CD4-positive, CD25-positive, alpha-beta regulatory T cell (primary cell): ENCODE measurements around the gene CCR4. TPM values are rescaled to one million over a fixed set of nuclear protein-coding genes. Genes with fewer than 3 reads are reported as not detected.
A peak's percentile ranks its signal among the peaks of the same experiment; 100 is the strongest.
"Not testable (repeated sequence)": the region's sequence is repeated elsewhere in the genome, so short reads cannot be mapped to it uniquely, and the experiment has no call there.

Experiments
- ATAC-seq, 2 donors: fragments of 150-1000 bp; cut with Tn5 transposase; one replicate each; pipeline ENCODE4 v1.10.0; 2021; ENCODE audit warnings: low read depth in 2 of 2, moderate number of reproducible peaks in 2 of 2, moderate library complexity in 1 of 2
- DNase-seq, 3 donors: peaks; one replicate each; pipeline versions ENCODE4 v3.0.0 to v3.0.0-alpha.2; 2012 to 2022; ENCODE audit warnings: mixed read lengths in 1 of 3
- H3K27ac ChIP-seq: one replicate; pipeline ENCODE4 v1.7.0; 2013; ENCODE audit warnings: mild to moderate bottlenecking, low read length; ENCODE audit not compliant: insufficient read depth, poor library complexity, severe bottlenecking
- H3K27me3 ChIP-seq: one replicate; pipeline ENCODE4 v1.7.0; 2013; ENCODE audit warnings: low read length; ENCODE audit not compliant: control insufficient read depth, insufficient read depth
- H3K36me3 ChIP-seq: one replicate; pipeline ENCODE4 v1.7.0; 2013; ENCODE audit warnings: mild to moderate bottlenecking, low read length, moderate library complexity; ENCODE audit not compliant: control insufficient read depth, insufficient read depth
- H3K4me1 ChIP-seq: 2 replicates; pipeline ENCODE4 v1.7.0; 2013; ENCODE audit warnings: mild to moderate bottlenecking, low read length; ENCODE audit not compliant: insufficient read depth, control insufficient read depth, poor library complexity, severe bottlenecking
- H3K4me3 ChIP-seq: one replicate; pipeline ENCODE4 v1.7.0; 2013; ENCODE audit warnings: low read depth, mild to moderate bottlenecking, low read length, moderate library complexity
- H3K9me3 ChIP-seq, 2 experiments: 1 replicate in 1 of 2; 2 replicates in 1 of 2; pipeline ENCODE4 v1.7.0; 2013; ENCODE audit warnings: low read length in 2 of 2, mild to moderate bottlenecking in 1 of 2, moderate library complexity in 1 of 2; ENCODE audit not compliant: control insufficient read depth in 2 of 2
- H3K27ac Mint-ChIP-seq, 3 donors: one replicate each; pipeline ENCODE4 v1.8.0; 2020 to 2022; ENCODE audit warnings: mild to moderate bottlenecking in 3 of 3, mixed read lengths in 3 of 3, moderate library complexity in 2 of 3
- H3K27me3 Mint-ChIP-seq: one replicate; pipeline ENCODE4 v1.8.0; 2022; ENCODE audit warnings: mild to moderate bottlenecking, mixed read lengths
- H3K36me3 Mint-ChIP-seq: one replicate; pipeline ENCODE4 v1.8.0; 2020; ENCODE audit warnings: mixed read lengths
- H3K4me1 Mint-ChIP-seq, 4 donors: one replicate each; pipeline ENCODE4 v1.8.0; 2020 to 2022; ENCODE audit warnings: mixed read lengths in 4 of 4, mild to moderate bottlenecking in 1 of 4
- H3K4me3 Mint-ChIP-seq, 4 donors: one replicate each; pipeline ENCODE4 v1.8.0; 2020 to 2022; ENCODE audit warnings: mild to moderate bottlenecking in 4 of 4, mixed read lengths in 4 of 4, moderate library complexity in 3 of 4
- H3K9me3 Mint-ChIP-seq, 7 donors: one replicate each; pipeline ENCODE4 v1.8.0; 2020 to 2022; ENCODE audit warnings: mixed read lengths in 7 of 7, mild to moderate bottlenecking in 3 of 7, moderate library complexity in 2 of 7
- polyA plus RNA-seq, 4 donors: library from polyadenylated mRNA; unstranded; fragments of 300-500 nt; fragmentation: Illumina TruSeq; gene quantifications; one replicate each; pipeline ENCODE4 v1.2.3, GENCODE V29; 2021
- total RNA-seq: library from RNA; stranded (reverse); gene quantifications from one replicate; pipeline ENCODE4 v1.2.3, GENCODE V29; 2022

Gene CCR4
- total and polyA plus RNA-seq, 5 donors from 2014 or later, result 80.8 to 366 (median 98.0) TPM

DNA sequence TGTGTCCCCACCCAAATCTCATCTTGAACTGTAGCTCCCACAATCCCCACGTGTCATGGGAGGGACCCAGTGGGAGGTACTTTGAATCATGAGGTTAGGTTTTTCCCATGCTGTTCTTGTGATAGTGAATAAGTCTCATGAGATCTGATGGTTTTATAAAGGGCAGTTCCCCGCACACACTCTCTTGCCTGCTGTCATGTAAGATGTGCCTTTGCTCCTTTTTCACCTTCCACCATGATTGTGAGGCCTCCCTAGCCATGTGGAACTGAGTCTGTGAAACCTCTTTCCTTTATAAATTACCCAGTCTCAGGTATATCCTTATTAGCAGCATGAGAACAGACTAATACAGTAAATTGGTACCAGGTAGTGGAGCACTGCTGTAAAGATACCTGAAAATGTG, 13.3 kb downstream of the CCR4 start:
- Mint-ChIP-seq H3K36me3 (peaks cover 20% of the 10 kb centered on the region), H3K4me1 (peaks cover 35 to 59% (median 49%) of the 10 kb centered on the region in 4 donors), H3K27ac (peak overlapping the region in 1 of 3 donors; percentile 84), H3K9me3 (peaks cover 0 to 20% (median 7%) of the 10 kb centered on the region in 7 donors)
- peaks cover 0 to 20% of the 10 kb centered on the region in 2 experiments for H3K9me3 ChIP-seq
- not testable (repeated sequence) for DNase-seq, H3K27me3 Mint-ChIP-seq, H3K36me3 ChIP-seq, H3K27me3 ChIP-seq, H3K4me3 ChIP-seq, H3K4me3 Mint-ChIP-seq, ATAC-seq, H3K27ac ChIP-seq
- peaks cover 26% of the 10 kb centered on the region for H3K4me1 ChIP-seq

DNA sequence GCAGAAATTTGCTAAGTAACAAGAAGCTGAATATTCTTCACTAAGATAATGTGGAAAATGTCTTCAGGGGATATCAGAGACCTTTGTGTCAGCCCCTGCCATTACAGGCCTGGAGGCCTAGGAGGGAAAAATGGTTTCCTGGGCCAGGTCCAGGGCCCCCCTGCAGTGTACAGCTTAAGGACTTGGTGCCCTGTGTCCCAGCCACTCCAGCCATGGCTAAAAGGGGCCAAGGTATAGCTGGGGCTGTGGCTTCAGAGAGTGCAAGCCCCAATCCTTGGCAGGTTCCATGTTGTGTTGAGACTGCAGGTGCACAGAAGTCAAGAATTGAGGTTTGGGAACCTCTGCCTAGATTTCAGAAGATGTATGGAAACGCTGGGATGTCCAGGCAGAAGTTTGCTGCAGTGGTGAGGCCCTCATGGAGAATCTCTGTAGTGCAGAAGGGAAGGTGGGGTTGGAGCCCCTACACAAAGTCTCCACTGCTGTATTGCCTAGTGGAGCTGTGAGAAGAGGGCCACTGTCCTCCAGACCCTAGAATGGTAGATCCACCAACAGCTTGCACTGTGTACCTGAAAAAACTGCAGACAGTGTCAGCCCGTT, 14.3 kb downstream of the CCR4 start:
- Mint-ChIP-seq H3K4me1 (peaks cover 28 to 61% (median 44%) of the 10 kb centered on the region in 4 donors), H3K9me3 (peaks cover 0 to 20% (median 7%) of the 10 kb centered on the region in 7 donors), H3K36me3 (peaks cover 16% of the 10 kb centered on the region)
- not testable (repeated sequence) for ATAC-seq, DNase-seq, H3K27me3 Mint-ChIP-seq, H3K4me3 Mint-ChIP-seq, H3K27ac Mint-ChIP-seq, H3K27me3 ChIP-seq, H3K4me3 ChIP-seq, H3K27ac ChIP-seq
- Histone ChIP-seq H3K4me1 (peaks cover 16% of the 10 kb centered on the region), H3K9me3 (peaks cover 0 to 20% of the 10 kb centered on the region in 2 experiments), H3K36me3 (peaks cover 13% of the 10 kb centered on the region)

DNA sequence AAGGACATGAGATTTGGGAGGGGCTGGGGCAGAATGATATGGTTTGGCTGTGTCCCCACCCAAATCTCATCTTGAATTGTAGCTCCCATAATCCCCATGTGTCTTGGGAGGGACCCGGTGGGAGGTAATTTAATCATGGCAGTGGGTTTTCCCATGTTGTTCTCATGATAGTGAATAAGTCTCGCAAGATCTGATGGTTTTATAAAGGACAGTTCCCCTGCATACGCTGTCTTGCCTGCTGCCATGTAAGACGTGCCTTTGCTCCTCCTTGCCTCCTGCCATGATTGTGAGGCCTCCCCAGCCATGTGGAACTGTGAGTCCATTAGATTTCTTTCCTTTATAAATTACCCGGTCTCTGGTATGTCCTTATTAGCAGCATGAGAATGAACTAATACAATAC, 15.2 kb downstream of the CCR4 start:
- Histone ChIP-seq H3K9me3 (peaks cover 0 to 20% of the 10 kb centered on the region in 2 experiments), H3K36me3 (peaks cover 14% of the 10 kb centered on the region)
- H3K27ac Mint-ChIP-seq, result peak overlapping the region; percentile 5 to 54 (median 13)
- H3K4me1 Mint-ChIP-seq, result peaks cover 19 to 61% (median 36%) of the 10 kb centered on the region in 4 donors
- not testable (repeated sequence) for H3K4me3 ChIP-seq, H3K27me3 ChIP-seq, H3K4me1 ChIP-seq, ATAC-seq, DNase-seq, H3K27me3 Mint-ChIP-seq, H3K27ac ChIP-seq
- peaks cover 16% of the 10 kb centered on the region for H3K36me3 Mint-ChIP-seq
- peaks cover 0 to 20% (median 7%) of the 10 kb centered on the region in 7 donors for H3K9me3 Mint-ChIP-seq
- H3K4me3 Mint-ChIP-seq, result peak overlapping the region in 1 of 4 donors; percentile 80

DNA sequence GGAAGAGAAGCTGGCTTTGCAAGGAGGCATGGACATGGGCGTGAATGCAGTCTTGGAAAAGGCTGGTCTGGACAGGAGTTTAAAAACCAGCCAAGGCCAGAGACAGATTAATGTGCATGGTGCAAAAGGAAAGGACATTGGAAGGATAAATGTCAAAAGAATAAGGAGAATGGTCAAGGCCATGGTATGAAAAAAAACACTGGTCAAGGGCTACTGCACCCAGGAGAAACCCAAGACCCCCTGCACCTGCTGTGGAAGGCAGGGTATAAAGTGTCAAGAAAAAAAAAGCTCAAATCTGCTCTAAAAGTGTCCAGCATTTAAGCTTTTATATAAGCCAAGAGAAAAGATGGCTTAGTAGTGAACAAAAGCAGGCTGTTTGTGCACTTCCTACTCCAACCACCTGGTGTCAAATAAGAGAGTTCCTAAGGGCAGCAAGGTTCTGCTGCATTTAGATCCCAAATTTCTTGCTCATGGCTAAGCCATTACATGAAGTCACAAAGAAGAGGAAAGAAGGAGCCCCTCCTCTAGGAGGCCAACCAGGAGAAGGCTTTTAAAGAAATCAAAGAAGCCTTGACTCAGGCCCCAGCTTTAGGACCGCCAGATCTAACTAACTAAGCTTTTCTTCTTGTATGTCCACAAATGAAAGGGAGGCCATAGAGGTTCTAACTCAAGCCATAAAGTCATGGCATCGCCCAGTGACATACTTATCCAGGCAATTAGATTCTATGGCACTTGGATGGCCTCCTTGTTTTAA, 16.9 kb downstream of the CCR4 start:
- Histone ChIP-seq H3K27ac (no peak overlapping the region), H3K4me3 (no peak overlapping the region), H3K9me3 (peaks cover 0 to 20% of the 10 kb centered on the region in 2 experiments), H3K27me3 (no peaks in the 10 kb centered on the region), H3K36me3 (peaks cover 14% of the 10 kb centered on the region), H3K4me1 (peaks cover 17% of the 10 kb centered on the region)
- Mint-ChIP-seq H3K4me1 (peaks cover 25 to 72% (median 44%) of the 10 kb centered on the region in 4 donors), H3K4me3 (peak overlapping the region in 1 of 4 donors; percentile 7), H3K36me3 (peaks cover 16% of the 10 kb centered on the region), H3K9me3 (peaks cover 0 to 20% (median 7%) of the 10 kb centered on the region in 7 donors), H3K27me3 (no peaks in the 10 kb centered on the region), H3K27ac (peak overlapping the region; percentile 24 to 71 (median 45))
- ATAC-seq (no peak), DNase-seq (no peak)

DNA sequence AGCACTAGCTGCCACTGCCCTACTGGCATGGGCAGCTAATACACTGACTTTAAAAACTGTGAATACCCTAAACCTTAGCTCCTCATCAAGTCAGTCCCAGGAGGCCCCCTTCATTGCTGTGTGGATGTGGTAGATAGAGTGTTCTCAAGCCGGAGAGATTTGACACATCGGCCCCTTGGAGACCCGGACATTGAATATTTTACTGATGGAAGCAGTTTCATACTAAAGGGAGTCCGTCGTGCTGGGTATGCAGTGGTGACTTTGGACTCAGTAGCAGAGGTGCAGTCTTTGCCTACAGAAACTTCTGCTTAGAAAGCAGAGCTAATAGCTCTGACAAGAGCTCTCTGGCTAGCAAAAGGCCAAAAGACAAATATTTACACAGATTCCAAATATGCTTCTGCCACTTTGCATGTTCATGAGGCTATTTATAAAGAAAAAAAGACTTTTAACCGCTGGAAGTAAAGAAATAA, 17.5 kb downstream of the CCR4 start:
- DNase-seq, result no peak
- H3K27ac ChIP-seq, result no peak overlapping the region
- Mint-ChIP-seq H3K4me1 (peaks cover 29 to 78% (median 45%) of the 10 kb centered on the region in 4 donors), H3K27me3 (no peaks in the 10 kb centered on the region), H3K27ac (peak overlapping the region in 1 of 3 donors; percentile 24), H3K4me3 (peak overlapping the region in 1 of 4 donors; percentile 11), H3K36me3 (peaks cover 13% of the 10 kb centered on the region), H3K9me3 (peaks cover 0 to 20% (median 7%) of the 10 kb centered on the region in 7 donors)
- peaks cover 24% of the 10 kb centered on the region for H3K4me1 ChIP-seq
- H3K4me3 ChIP-seq, result no peak overlapping the region
- H3K36me3 ChIP-seq, result peaks cover 14% of the 10 kb centered on the region
- no peaks in the 10 kb centered on the region for H3K27me3 ChIP-seq
- peaks cover 0 to 20% of the 10 kb centered on the region in 2 experiments for H3K9me3 ChIP-seq
- no peak for ATAC-seq

DNA sequence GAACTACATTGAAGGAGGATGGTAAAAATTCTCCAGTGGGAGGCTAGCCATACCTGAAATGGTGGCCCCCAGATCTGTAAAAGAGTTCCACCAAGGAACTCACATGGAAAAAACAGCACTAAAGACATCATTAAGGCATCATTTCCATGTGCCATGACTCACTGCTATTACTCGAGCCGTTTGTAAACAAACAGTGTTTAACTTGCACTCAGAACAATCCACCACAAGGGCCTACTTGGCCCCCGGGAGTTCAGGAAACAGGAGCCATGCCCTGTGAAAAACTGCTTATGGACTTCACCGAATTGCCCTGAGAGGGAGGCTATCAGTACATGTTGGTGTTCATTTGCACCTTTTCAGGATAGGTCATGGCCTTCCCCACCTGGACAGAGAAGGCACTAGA, 18.2 kb downstream of the CCR4 start:
- H3K27ac ChIP-seq, result no peak overlapping the region
- H3K36me3 ChIP-seq, result peaks cover 14% of the 10 kb centered on the region
- DNase-seq (no peak), ATAC-seq (no peak)
- peaks cover 31% of the 10 kb centered on the region for H3K4me1 ChIP-seq
- no peak overlapping the region for H3K4me3 Mint-ChIP-seq
- no peaks in the 10 kb centered on the region for H3K27me3 Mint-ChIP-seq
- peaks cover 0 to 20% (median 4%) of the 10 kb centered on the region in 7 donors for H3K9me3 Mint-ChIP-seq
- H3K9me3 ChIP-seq, result peaks cover 0 to 19% of the 10 kb centered on the region in 2 experiments
- H3K4me1 Mint-ChIP-seq, result peaks cover 26 to 85% (median 46%) of the 10 kb centered on the region in 4 donors
- no peaks in the 10 kb centered on the region for H3K27me3 ChIP-seq
- H3K4me3 ChIP-seq, result no peak overlapping the region
- H3K27ac Mint-ChIP-seq, result peak overlapping the region in 1 of 3 donors; percentile 38
- peaks cover 11% of the 10 kb centered on the region for H3K36me3 Mint-ChIP-seq

DNA sequence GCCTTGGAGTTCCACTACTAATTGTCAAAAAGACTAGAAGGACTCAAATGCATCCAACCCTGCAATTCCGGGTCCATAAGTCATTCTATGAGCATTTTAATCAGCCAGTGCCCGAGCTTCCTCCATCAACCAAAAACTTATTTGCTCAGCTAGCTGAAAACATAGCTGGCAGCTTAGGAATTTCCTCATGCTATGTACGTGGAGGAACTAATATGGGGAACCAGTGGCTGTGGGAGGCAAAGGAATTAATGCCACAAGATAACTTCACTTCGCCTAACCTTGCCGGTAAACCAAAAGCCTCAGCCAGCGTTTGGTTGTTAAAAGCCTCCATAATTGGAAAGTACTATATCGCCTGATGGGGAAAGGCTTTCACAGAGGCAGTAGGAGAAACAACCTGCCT, 19.8 kb downstream of the CCR4 start:
- H3K9me3 Mint-ChIP-seq, H3K36me3 Mint-ChIP-seq, H3K27ac ChIP-seq, DNase-seq, H3K4me3 ChIP-seq, H3K36me3 ChIP-seq, H3K27me3 ChIP-seq, H3K9me3 ChIP-seq, ATAC-seq, H3K27me3 Mint-ChIP-seq: not testable (repeated sequence)
- Mint-ChIP-seq H3K27ac (peak overlapping the region in 1 of 3 donors; percentile 64), H3K4me1 (peaks cover 35 to 94% (median 55%) of the 10 kb centered on the region in 4 donors), H3K4me3 (peak overlapping the region in 1 of 4 donors; percentile 2)
- H3K4me1 ChIP-seq, result peaks cover 46% of the 10 kb centered on the region
